ENCODE results near the gene GMPS. TPM values are rescaled to one million over a fixed set of nuclear protein-coding genes. Genes with fewer than 3 reads are reported as not detected.
A peak's percentile ranks its signal among the peaks of the same experiment; 100 is the strongest.
"Not testable (repeated sequence)": the region's sequence is repeated elsewhere in the genome, so short reads cannot be mapped to it uniquely, and the experiment has no call there.

The GMPS gene
- total RNA-seq, 1 donor from 2014 or later, result 29.2 TPM

- peaks cover 0 to 4% of the 10 kb centered on the region in 2 donors for H3K36me3 ChIP-seq
- H3K4me3 ChIP-seq, result no peak overlapping the region
- no peak for TF ChIP-seq POLR2A (IDR thresholded peaks at IDR 0.05)
- TF ChIP-seq, protein P1, sequence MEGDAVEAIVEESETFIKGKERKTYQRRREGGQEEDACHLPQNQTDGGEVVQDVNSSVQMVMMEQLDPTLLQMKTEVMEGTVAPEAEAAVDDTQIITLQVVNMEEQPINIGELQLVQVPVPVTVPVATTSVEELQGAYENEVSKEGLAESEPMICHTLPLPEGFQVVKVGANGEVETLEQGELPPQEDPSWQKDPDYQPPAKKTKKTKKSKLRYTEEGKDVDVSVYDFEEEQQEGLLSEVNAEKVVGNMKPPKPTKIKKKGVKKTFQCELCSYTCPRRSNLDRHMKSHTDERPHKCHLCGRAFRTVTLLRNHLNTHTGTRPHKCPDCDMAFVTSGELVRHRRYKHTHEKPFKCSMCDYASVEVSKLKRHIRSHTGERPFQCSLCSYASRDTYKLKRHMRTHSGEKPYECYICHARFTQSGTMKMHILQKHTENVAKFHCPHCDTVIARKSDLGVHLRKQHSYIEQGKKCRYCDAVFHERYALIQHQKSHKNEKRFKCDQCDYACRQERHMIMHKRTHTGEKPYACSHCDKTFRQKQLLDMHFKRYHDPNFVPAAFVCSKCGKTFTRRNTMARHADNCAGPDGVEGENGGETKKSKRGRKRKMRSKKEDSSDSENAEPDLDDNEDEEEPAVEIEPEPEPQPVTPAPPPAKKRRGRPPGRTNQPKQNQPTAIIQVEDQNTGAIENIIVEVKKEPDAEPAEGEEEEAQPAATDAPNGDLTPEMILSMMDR (IDR thresholded peaks at IDR 0.05), result no peak
- intact Hi-C loops (cut with DNase I), result no loop called here
- H3K27me3 ChIP-seq, result no peaks in the 10 kb centered on the region
- DNase-seq (ENCODE audit: extremely low spot score in 2 of 2), result no peak
- H3K27ac ChIP-seq, result no peak overlapping the region
- peaks cover 72% of the 10 kb centered on the region for H3K4me1 ChIP-seq
- H3K9me3 ChIP-seq, result no peaks in the 10 kb centered on the region
Measured at GRCh38 chr3:155847993-155848392, 22.5 kb upstream of the GMPS start.

- H3K27me3 ChIP-seq; intact Hi-C loops (cut with DNase I); DNase-seq (ENCODE audit: extremely low spot score in 2 of 2); H3K9me3 ChIP-seq; H3K4me3 ChIP-seq; H3K27ac ChIP-seq; H3K36me3 ChIP-seq: not testable (repeated sequence)
- H3K4me1 ChIP-seq, result peaks cover 72% of the 10 kb centered on the region
Measured at GRCh38 chr3:155849404-155849803, 21.0 kb upstream of the GMPS start.

GRCh38 chr3:155852341-155852740 is 18.1 kb upstream of the GMPS start:
- Histone ChIP-seq H3K4me1 (peaks cover 48% of the 10 kb centered on the region), H3K27ac (no peak overlapping the region), H3K4me3 (peak overlapping the region; percentile 56 to 89), H3K27me3 (no peaks in the 10 kb centered on the region), H3K9me3 (no peaks in the 10 kb centered on the region), H3K36me3 (peaks cover 0 to 4% of the 10 kb centered on the region in 2 donors)
- TF ChIP-seq, protein P1 (IDR thresholded peaks at IDR 0.05), result no peak
- TF ChIP-seq POLR2A (IDR thresholded peaks at IDR 0.05) (no peak), POLR2AphosphoS5 (IDR thresholded peaks at IDR 0.05; ENCODE audit: insufficient read depth in 1 of 2, low read depth in 1 of 2) (no peak)
- no peak for DNase-seq (ENCODE audit: extremely low spot score in 2 of 2)
- intact Hi-C loops (cut with DNase I), result no loop called here

GRCh38 chr3:155853214-155854140 is 17.0 kb upstream of the GMPS start:
- peak in 1 of 2 donors; percentile 89 for DNase-seq (ENCODE audit: extremely low spot score in 2 of 2)
- Histone ChIP-seq H3K4me1 (peaks cover 41% of the 10 kb centered on the region), H3K9me3 (no peaks in the 10 kb centered on the region), H3K27ac (peak overlapping the region; percentile 96), H3K27me3 (no peaks in the 10 kb centered on the region), H3K36me3 (peaks cover 0 to 4% of the 10 kb centered on the region in 2 donors), H3K4me3 (peak overlapping the region; percentile 56 to 89)
- intact Hi-C loops (cut with DNase I), result no loop called here
- TF ChIP-seq POLR2A (IDR thresholded peaks at IDR 0.05), result no peak
- TF ChIP-seq, protein P1 (IDR thresholded peaks at IDR 0.05), result no peak
- TF ChIP-seq POLR2AphosphoS5 (IDR thresholded peaks at IDR 0.05; ENCODE audit: insufficient read depth in 1 of 2, low read depth in 1 of 2), result no peak

DNA sequence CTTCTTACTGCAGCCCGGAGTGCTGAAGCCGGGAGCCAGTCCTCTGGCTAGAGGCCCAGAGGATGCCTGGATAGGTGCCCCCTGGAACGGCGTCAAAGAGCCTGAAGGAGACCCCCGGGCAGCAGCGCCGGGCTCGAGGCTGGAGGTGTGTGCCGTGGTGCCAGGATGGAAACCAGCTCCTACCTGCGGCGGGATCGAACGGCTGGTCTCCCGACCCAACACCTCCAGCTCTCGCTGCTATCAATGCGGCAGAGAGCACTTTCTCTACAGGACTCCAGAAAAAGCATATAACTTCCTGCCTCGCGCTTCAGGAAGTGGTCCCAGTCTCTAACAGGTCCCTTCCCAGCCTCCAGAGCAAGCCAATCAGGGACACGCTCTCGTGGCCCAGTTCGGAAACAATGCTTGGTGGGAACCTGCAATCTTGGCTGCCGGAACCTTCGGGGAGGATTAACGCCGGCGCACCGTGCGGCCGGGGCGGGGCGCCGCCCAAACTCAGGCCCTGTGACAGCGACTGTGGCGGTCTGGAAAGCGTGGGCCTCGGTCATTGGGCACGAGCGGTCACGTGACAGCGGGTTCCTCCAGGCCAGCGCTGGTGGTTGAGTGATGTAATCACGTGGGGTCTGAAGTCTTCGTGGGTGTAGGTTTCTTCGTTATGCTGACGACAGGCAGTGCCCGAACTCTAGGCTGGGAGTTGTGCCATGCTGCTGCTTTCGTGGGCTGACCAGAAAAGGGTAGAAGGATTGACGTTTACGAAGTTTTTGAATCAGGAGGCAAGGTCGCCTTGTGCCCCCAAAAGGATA is 16.1 kb upstream of the GMPS start, which contains the start of gene SLC33A1:
TSS of gene SLC33A1 (minus strand) at position 287 of the 800 bp plus-strand sequence. CDS start 430 bp downstream, outside the sequence.
- Histone ChIP-seq H3K4me1 (peaks cover 40% of the 10 kb centered on the region), H3K36me3 (peaks cover 0 to 4% of the 10 kb centered on the region in 2 donors), H3K27me3 (no peaks in the 10 kb centered on the region), H3K27ac (peak within 1 kb of the TSS; percentile 96), H3K4me3 (peak within 1 kb of the TSS; percentile 56 to 89), H3K9me3 (no peaks in the 10 kb centered on the region)
- intact Hi-C loops (cut with DNase I), result no loop called here
- peak; percentile 99 to 100 for DNase-seq (ENCODE audit: extremely low spot score in 2 of 2)
- TF ChIP-seq POLR2AphosphoS5 (IDR thresholded peaks at IDR 0.05; ENCODE audit: insufficient read depth in 1 of 2, low read depth in 1 of 2), result peak; percentile 95 to 99
- TF ChIP-seq POLR2A (IDR thresholded peaks at IDR 0.05), result peak in 1 of 2 donors; percentile 51
- TF ChIP-seq, protein P1 (IDR thresholded peaks at IDR 0.05), result peak in 1 of 3 experiments; percentile 26
